ENCODE measurements around the gene AFF3. TPM values are rescaled to one million over a fixed set of nuclear protein-coding genes. Genes with fewer than 3 reads are reported as not detected.

Gene AFF3
- total and polyA plus RNA-seq, 4 donors, result 0.48 to 5.3 (median 2.3) TPM

GRCh38 chr2:100013892-100014677, 128.3 kb downstream of the AFF3 start:
- Histone ChIP-seq H3K4me3 (ENCODE audit: low read depth in 1 of 3, low read length in 3 of 3) (no peak overlapping the region), H3K27ac (ENCODE audit: low read depth in 1 of 2, low read length in 2 of 2) (no peak overlapping the region), H3K4me1 (ENCODE audit: control insufficient read depth in 4 of 4, insufficient read depth in 4 of 4, low read length in 3 of 4) (no peaks in the 10 kb centered on the region), H3K27me3 (ENCODE audit: control insufficient read depth in 4 of 4, insufficient read depth in 4 of 4, low read length in 3 of 4) (no peaks in the 10 kb centered on the region), H3K9me3 (ENCODE audit: control insufficient read depth in 4 of 4, low read length in 3 of 4) (no peaks in the 10 kb centered on the region), H3K9ac (ENCODE audit: low read depth in 1 of 2, low read length in 2 of 2) (no peak overlapping the region), H3K36me3 (ENCODE audit: control insufficient read depth in 4 of 4, insufficient read depth in 3 of 4, low read depth in 1 of 4, low read length in 3 of 4) (no peaks in the 10 kb centered on the region)
- TF ChIP-seq SP1 (IDR thresholded peaks at IDR 0.05) (no peak), RXRA (IDR thresholded peaks at IDR 0.05) (peak; percentile 83 to 86), RAD21 (IDR thresholded peaks at IDR 0.05) (peak; percentile 63 to 68), HNF4A (conservative IDR thresholded peaks at IDR 0.05) (peak; percentile 45 to 58), JUND (IDR thresholded peaks at IDR 0.05) (peak; percentile 74 to 76)
- TF ChIP-seq, protein P1, sequence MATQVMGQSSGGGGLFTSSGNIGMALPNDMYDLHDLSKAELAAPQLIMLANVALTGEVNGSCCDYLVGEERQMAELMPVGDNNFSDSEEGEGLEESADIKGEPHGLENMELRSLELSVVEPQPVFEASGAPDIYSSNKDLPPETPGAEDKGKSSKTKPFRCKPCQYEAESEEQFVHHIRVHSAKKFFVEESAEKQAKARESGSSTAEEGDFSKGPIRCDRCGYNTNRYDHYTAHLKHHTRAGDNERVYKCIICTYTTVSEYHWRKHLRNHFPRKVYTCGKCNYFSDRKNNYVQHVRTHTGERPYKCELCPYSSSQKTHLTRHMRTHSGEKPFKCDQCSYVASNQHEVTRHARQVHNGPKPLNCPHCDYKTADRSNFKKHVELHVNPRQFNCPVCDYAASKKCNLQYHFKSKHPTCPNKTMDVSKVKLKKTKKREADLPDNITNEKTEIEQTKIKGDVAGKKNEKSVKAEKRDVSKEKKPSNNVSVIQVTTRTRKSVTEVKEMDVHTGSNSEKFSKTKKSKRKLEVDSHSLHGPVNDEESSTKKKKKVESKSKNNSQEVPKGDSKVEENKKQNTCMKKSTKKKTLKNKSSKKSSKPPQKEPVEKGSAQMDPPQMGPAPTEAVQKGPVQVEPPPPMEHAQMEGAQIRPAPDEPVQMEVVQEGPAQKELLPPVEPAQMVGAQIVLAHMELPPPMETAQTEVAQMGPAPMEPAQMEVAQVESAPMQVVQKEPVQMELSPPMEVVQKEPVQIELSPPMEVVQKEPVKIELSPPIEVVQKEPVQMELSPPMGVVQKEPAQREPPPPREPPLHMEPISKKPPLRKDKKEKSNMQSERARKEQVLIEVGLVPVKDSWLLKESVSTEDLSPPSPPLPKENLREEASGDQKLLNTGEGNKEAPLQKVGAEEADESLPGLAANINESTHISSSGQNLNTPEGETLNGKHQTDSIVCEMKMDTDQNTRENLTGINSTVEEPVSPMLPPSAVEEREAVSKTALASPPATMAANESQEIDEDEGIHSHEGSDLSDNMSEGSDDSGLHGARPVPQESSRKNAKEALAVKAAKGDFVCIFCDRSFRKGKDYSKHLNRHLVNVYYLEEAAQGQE (IDR thresholded peaks at IDR 0.05), result no peak
- TF ChIP-seq, protein P2, sequence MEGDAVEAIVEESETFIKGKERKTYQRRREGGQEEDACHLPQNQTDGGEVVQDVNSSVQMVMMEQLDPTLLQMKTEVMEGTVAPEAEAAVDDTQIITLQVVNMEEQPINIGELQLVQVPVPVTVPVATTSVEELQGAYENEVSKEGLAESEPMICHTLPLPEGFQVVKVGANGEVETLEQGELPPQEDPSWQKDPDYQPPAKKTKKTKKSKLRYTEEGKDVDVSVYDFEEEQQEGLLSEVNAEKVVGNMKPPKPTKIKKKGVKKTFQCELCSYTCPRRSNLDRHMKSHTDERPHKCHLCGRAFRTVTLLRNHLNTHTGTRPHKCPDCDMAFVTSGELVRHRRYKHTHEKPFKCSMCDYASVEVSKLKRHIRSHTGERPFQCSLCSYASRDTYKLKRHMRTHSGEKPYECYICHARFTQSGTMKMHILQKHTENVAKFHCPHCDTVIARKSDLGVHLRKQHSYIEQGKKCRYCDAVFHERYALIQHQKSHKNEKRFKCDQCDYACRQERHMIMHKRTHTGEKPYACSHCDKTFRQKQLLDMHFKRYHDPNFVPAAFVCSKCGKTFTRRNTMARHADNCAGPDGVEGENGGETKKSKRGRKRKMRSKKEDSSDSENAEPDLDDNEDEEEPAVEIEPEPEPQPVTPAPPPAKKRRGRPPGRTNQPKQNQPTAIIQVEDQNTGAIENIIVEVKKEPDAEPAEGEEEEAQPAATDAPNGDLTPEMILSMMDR (IDR thresholded peaks at IDR 0.05; ENCODE audit: low read depth, low read length, missing input control), result peak; percentile 39
- DNase-seq (ENCODE audit: low spot score), result no peak
- 81% methylated on average over 5 of the region's 5 CpGs for WGBS

DNA sequence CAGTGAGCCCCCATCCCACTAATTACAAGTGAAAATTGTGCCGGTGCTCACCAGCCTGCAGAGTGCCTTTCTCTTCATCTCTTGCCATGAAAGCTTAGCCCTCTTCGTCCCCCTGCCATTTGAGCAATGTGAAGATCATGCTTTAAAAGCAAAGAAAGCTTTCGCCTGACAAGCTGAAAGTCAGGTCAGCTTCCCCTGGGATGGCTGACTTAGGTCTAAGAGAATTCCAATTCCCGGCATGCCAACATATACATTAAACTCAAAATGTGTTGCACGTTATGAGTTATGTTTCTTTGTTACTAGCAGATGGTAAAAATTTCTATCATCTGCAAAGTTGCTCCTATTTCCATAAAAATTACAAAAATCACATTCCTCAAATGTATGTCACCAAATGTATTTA, 129.8 kb downstream of the AFF3 start:
- TF ChIP-seq, protein P1 (IDR thresholded peaks at IDR 0.05), result no peak
- no peak for TF ChIP-seq SP1 (IDR thresholded peaks at IDR 0.05)
- TF ChIP-seq FOXA2 (IDR thresholded peaks at IDR 0.05), result no peak
- TF ChIP-seq GABPA (IDR thresholded peaks at IDR 0.05 in 1 of 2, conservative IDR thresholded peaks at IDR 0.05 in 1 of 2), result no peak
- no peak for TF ChIP-seq JUND (IDR thresholded peaks at IDR 0.05)
- TF ChIP-seq, protein P2 (IDR thresholded peaks at IDR 0.05; ENCODE audit: low read depth, low read length, missing input control), result no peak
- TF ChIP-seq HNF4A (conservative IDR thresholded peaks at IDR 0.05), result no peak
- TF ChIP-seq YY1 (IDR thresholded peaks at IDR 0.05), result no peak
- no peak for TF ChIP-seq TAF1 (conservative IDR thresholded peaks at IDR 0.05)
- TF ChIP-seq, protein P3, sequence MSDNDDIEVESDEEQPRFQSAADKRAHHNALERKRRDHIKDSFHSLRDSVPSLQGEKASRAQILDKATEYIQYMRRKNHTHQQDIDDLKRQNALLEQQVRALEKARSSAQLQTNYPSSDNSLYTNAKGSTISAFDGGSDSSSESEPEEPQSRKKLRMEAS (IDR thresholded peaks at IDR 0.05), result no peak
- TF ChIP-seq EGR1 (IDR thresholded peaks at IDR 0.05; ENCODE audit: low read depth in 2 of 2), result no peak
- TF ChIP-seq ATF3 (IDR thresholded peaks at IDR 0.05), result no peak
- no peak for TF ChIP-seq RXRA (IDR thresholded peaks at IDR 0.05)
- no peak for TF ChIP-seq RAD21 (IDR thresholded peaks at IDR 0.05)
- Histone ChIP-seq H3K9me3 (ENCODE audit: control insufficient read depth in 4 of 4, low read length in 3 of 4) (no peaks in the 10 kb centered on the region), H3K27ac (ENCODE audit: low read depth in 1 of 2, low read length in 2 of 2) (no peak overlapping the region), H3K36me3 (ENCODE audit: control insufficient read depth in 4 of 4, insufficient read depth in 3 of 4, low read depth in 1 of 4, low read length in 3 of 4) (no peaks in the 10 kb centered on the region), H3K4me3 (ENCODE audit: low read depth in 1 of 3, low read length in 3 of 3) (no peak overlapping the region), H3K27me3 (ENCODE audit: control insufficient read depth in 4 of 4, insufficient read depth in 4 of 4, low read length in 3 of 4) (no peaks in the 10 kb centered on the region), H3K9ac (ENCODE audit: low read depth in 1 of 2, low read length in 2 of 2) (no peak overlapping the region), H3K4me1 (ENCODE audit: control insufficient read depth in 4 of 4, insufficient read depth in 4 of 4, low read length in 3 of 4) (no peaks in the 10 kb centered on the region)
- DNase-seq (ENCODE audit: low spot score), result no peak
- 94% methylated on average over 5 of the region's 5 CpGs for WGBS

Data from liver (tissue), 9 donors.